LNCAP (cell line): ENCODE results near the gene CTNS.

Experiments used
- TF ChIP-seq, protein P1 (sequence below): fragments of 450-650 bp; IDR thresholded peaks from 2 replicates; pipeline ENCODE4 v1.5.1; 2017; ENCODE audit warnings: mild to moderate bottlenecking

The CTNS gene

DNA sequence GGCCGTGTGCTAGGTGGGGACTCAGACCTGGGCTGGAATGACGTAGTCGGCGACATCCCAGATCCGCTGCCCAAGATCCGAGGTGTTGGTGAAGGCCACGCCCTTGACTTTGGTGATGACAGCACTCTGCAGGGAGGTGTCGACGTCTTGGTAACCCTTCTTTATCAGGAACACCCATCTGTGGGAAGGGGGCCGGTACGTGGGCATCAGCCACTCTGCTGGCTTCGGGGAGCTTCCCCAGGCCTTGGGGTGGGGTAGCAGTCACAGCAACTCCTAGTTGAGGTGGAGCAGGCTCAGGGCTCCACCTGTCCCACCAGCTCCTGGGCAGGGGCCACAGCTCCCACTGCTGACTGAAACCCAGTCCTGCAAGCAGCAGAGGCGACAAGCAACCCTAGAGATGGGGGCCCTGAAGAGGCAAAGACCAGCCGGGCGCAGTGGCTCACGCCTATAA is 55.1 kb downstream of the CTNS start:
- TF ChIP-seq, protein P1, sequence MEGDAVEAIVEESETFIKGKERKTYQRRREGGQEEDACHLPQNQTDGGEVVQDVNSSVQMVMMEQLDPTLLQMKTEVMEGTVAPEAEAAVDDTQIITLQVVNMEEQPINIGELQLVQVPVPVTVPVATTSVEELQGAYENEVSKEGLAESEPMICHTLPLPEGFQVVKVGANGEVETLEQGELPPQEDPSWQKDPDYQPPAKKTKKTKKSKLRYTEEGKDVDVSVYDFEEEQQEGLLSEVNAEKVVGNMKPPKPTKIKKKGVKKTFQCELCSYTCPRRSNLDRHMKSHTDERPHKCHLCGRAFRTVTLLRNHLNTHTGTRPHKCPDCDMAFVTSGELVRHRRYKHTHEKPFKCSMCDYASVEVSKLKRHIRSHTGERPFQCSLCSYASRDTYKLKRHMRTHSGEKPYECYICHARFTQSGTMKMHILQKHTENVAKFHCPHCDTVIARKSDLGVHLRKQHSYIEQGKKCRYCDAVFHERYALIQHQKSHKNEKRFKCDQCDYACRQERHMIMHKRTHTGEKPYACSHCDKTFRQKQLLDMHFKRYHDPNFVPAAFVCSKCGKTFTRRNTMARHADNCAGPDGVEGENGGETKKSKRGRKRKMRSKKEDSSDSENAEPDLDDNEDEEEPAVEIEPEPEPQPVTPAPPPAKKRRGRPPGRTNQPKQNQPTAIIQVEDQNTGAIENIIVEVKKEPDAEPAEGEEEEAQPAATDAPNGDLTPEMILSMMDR = no peak

DNA sequence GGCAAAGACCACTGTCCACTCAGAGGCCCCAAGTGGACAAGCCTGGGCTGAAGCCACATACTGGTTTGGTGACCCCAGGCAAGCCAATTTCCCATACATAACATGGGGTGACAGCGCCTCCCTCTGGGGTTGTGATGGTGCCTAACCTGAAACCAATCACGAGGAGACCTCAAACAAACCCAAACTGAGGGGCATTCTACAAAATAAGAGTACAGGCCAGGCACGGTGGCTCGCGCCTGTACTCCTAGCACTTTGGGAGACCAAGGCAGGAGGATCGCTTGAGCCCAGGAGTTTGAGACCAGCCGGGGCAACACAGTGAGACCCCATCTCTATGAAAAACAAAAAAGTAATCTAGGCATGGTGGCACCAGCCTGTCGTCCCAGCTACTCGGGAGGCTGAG is 55.8 kb downstream of the CTNS start:
- TF ChIP-seq, protein P1 = no peak

DNA sequence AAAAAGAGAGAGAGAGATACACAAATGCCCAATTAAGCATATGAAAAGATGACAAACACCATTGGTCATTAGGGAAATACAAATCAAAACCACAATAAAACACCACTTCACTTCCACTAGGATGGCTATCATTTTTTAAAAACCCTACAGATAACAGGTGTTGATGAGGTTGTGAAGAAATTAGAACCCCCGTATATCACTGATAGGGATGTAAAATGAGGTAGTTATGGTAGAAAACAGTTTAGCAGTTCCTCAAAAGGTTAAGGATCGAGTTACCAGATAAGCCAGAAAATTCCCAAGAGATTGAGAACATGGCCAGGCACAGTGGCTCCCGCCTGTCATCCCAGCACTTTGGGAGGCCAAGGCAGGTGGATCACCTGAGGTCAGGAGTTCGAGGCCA is 56.6 kb downstream of the CTNS start:
- TF ChIP-seq, protein P1 = no peak

DNA sequence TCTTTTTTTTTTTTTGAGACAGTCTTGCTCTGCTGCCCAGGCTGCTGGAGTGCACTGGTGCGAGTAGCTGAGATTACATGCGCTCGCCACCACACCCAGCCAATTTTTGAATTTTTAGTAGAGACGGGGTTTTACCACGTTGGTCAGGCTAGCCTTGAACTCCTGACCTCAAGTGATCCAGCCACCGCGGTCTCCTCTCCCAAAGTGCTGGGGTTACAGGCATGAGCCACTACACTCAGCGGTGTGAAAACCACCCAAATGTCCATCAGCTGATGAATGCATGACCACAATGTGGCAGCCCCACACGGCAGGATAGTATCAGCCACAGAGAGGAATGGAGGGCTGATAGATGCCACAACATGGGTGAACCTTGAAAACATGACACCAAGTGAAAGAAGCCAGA is 57.3 kb downstream of the CTNS start:
- TF ChIP-seq, protein P1 = no peak

DNA sequence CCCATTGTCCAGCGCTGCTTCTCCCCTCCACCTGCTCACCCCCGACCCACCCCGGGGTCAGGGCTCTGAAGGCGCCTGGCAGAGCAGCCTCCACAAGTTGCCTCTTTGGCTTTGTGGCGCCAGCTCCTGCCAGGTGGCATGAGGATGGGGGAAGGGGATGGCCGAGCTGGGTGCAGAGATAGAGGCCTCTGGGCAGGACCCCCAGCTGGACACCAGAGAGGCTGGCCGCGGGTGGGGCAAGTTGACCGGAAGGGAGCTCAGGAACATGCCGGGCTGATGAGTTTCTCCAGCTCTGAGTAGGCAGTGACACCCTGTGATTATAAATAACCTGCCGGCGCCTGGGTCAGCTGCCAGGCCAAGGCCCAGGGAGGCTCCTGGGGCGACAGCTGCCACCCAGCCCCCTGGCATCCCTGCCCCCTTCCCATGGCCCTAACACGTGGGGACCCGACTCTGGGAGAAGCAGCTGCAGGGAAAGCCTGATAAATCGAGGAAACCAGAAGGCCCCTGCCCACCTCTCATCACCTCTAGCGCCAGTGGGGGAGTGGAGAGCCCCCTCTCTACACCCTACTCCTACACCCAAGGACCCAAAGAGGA is 58.7 kb downstream of the CTNS start:
- TF ChIP-seq, protein P1 = no peak

DNA sequence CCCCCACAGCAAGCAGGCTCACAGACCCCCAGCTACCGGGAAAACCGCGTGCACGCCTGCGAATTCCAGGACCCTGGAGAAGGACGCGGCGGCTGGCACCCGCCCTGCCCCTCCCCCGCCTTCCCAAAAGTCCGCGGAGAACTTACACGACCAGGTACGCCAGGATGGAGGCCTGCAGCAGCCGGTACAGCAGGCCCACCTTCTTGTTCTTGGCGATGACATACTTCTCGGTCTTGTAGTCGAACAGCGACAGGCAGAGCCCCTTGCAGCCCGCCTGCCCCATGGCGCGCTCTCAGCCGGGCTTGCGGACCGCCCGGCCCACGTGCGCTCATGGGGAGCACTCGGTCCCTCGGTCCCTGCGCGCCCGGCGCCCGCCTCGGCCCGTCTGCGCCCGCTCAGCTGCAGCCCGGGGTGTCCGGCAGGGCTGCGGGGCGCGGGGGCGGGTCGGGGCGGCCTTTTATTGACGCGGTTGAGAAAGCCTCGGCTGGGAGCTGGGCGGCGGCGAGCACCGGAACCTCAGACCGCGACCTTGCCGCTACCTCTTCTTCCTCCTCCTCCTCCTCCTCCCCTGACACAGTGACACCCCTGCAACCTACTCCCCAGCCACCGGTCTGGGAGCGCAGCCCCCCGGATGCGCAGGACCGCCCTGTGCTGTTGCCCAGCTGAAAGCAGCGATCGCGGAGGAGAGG is 59.3 kb downstream of the CTNS start, which contains the start of gene P2RX5:
P2RX5 (minus strand) TSS at position 433 of the 689 bp plus-strand sequence; CDS start at position 283, 150 bp downstream.
- TF ChIP-seq, protein P1 = no peak

DNA sequence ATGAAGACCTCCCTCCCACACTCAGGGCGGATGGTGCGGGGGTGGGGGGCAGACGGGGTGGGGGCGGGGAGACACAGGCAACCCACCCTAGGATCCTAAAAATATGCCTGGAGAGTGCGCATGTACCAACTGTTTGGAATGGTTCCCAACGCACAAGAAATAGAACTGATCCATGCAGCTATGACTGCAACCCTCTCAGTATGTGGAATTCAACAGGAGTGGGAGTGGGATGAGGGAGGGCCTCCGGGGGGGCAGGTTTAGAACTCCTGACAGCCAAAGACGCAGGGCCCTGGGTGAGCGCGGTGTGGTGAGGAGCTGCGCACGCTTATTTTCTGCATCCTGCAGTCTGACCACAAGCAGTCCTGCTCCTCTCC is 60.5 kb downstream of the CTNS start:
- TF ChIP-seq, protein P1 = no peak
